GM12878 (cell line): Measurements from ENCODE around the gene NCAM2. TPM values are rescaled to one million over a fixed set of nuclear protein-coding genes. Genes with fewer than 3 reads are reported as not detected.

ENCODE experiments used
- ATAC-seq: fragments of 200-7000 bp; cut with Tn5 transposase; 3 replicates; pipeline ENCODE4 v1.9.1; 2020; ENCODE audit warnings: mild to moderate bottlenecking, moderate library complexity
- BruUV-seq: library from RNA; stranded (reverse); fragments of 400-500 nt; replicated peaks from 2 replicates; lab custom pipeline; 2021; lab: Mats Ljungman, UMichigan
- CTCF ChIA-PET: fragments of 300-600 bp; sonication (Branson Sonifier 250); formaldehyde crosslinking; extraction: SDS; loops from one replicate; lab custom pipeline; 2021; ENCODE audit warnings: inconsistent platforms; lab: Yijun Ruan, JAX
- POLR2A ChIA-PET: fragments of 350-600 bp; formaldehyde crosslinking; extraction: SDS; loops from one replicate; lab custom pipeline; 2021; ENCODE audit warnings: inconsistent platforms; lab: Charles Lee
- RAD21 ChIA-PET: fragments of 300-600 bp; sonication (Branson Sonifier 250); formaldehyde crosslinking; loops from one replicate; lab custom pipeline; 2023; ENCODE audit warnings: antibody characterized with exemption; ENCODE audit not compliant: unreplicated experiment; lab: Charles Lee
- SMC1A ChIA-PET: fragments of 300-600 bp; sonication (Branson Sonifier 250); formaldehyde crosslinking; loops from one replicate; lab custom pipeline; 2023; ENCODE audit not compliant: unreplicated experiment, uncharacterized antibody; lab: Charles Lee
- DNase-seq: peaks from one replicate; pipeline ENCODE4 v3.0.0-alpha.2; 2011; ENCODE audit warnings: low read depth, low spot score
- FAIRE-seq: peaks from 3 replicates; lab custom pipeline; 2011; peaks lifted over from hg19 to GRCh38; lab: Jason Lieb, UNC
- H2AFZ ChIP-seq: 2 replicates; pipeline ENCODE4 v1.6.0; 2011; ENCODE audit warnings: low read depth, low read length, control low read depth; ENCODE audit not compliant: control insufficient read depth
- H3K27ac ChIP-seq: 2 replicates; pipeline ENCODE4 v1.5.1; 2011; ENCODE audit warnings: control low read depth; ENCODE audit not compliant: control insufficient read depth, insufficient read depth
- H3K27me3 ChIP-seq, 2 experiments: replicated peaks in 1 of 2; 2 replicates each; pipeline versions ENCODE4 v1.6.0 to v1.6.1; 2011; ENCODE audit warnings: low read length in 1 of 2; ENCODE audit not compliant: control insufficient read depth in 2 of 2, insufficient read depth in 2 of 2
- H3K36me3 ChIP-seq, 2 experiments: 2 replicates each; pipeline ENCODE4 v1.5.1; 2011; ENCODE audit warnings: low read length in 1 of 2; ENCODE audit not compliant: control insufficient read depth in 2 of 2, insufficient read depth in 2 of 2
- H3K4me1 ChIP-seq: 2 replicates; pipeline ENCODE4 v1.6.1; 2011; ENCODE audit warnings: mild to moderate bottlenecking, low read length, moderate library complexity, mixed read lengths; ENCODE audit not compliant: control insufficient read depth, insufficient read depth
- H3K4me2 ChIP-seq: 2 replicates; pipeline ENCODE4 v1.6.0; 2011; ENCODE audit warnings: control low read depth; ENCODE audit not compliant: control insufficient read depth, insufficient read depth
- H3K4me3 ChIP-seq: fragments of 200-600 bp; sonication (generic); 2 replicates; pipeline ENCODE4 v1.5.1; 2016
- H3K79me2 ChIP-seq: 2 replicates; pipeline ENCODE4 v1.6.0; 2011; ENCODE audit warnings: low read length; ENCODE audit not compliant: control insufficient read depth, insufficient read depth
- H3K9ac ChIP-seq: 2 replicates; pipeline ENCODE4 v1.8.0; 2011; ENCODE audit warnings: low read length, control low read depth, mixed read lengths; ENCODE audit not compliant: control insufficient read depth, insufficient read depth
- H3K9me3 ChIP-seq: replicated peaks from 3 replicates; pipeline ENCODE4 v1.5.1; 2011; ENCODE audit warnings: mild to moderate bottlenecking, low read length; ENCODE audit not compliant: control insufficient read depth, insufficient read depth
- H4K20me1 ChIP-seq: 2 replicates; pipeline ENCODE4 v1.6.0; 2011; ENCODE audit not compliant: control insufficient read depth, insufficient read depth
- NRF1 ChIP-seq: conservative IDR thresholded peaks from 2 replicates; pipeline ENCODE4 v1.6.1; 2011; ENCODE audit warnings: mild to moderate bottlenecking, low read depth, low read length, improper control_type of control experiment
- POLR2AphosphoS5 ChIP-seq: IDR thresholded peaks from 2 replicates; pipeline ENCODE4 v1.6.1; 2011; ENCODE audit warnings: mild to moderate bottlenecking, low read length, inconsistent platforms
- SUPT20H ChIP-seq: IDR thresholded peaks from 2 replicates; pipeline ENCODE4 v1.6.1; 2011; ENCODE audit warnings: low read depth, mild to moderate bottlenecking, low read length, moderate library complexity, borderline replicate concordance; ENCODE audit not compliant: control insufficient read depth
- WGBS: methylation state at CpG from one replicate; pipeline ENCODE4 v1.1.6; 2016; ENCODE audit warnings: low lambda C conversion rate; ENCODE audit not compliant: insufficient replicate concordance, insufficient coverage; ENCODE audit errors: missing lambda C conversion rate; 5-methylcytosine and 5-hydroxymethylcytosine counted together
- in situ Hi-C: fragments of 300-500 bp; cut with MboI; formaldehyde crosslinking; loops from 9 replicates; pipeline ENCODE4 v1.14.3; 2018; ENCODE audit warnings: mixed read lengths
- intact Hi-C: fragments of 100-400 bp; cut with micrococcal nuclease; formaldehyde crosslinking; loops from one replicate; pipeline ENCODE4 v1.14.2; 2022; ENCODE audit not compliant: unreplicated experiment
- polyA plus RNA-seq, 11 experiments: library from polyadenylated mRNA; depleted of rRNA in 4 of 11; unstranded in 6 of 11; stranded (reverse) in 5 of 11; fragments of >200 nt; fragmentation: Nextera tagmentation in 4 of 11; fragmentation: Illumina TruSeq in 1 of 11; extraction: Ambion mirVana in 4 of 11; extraction: Trizol in 1 of 11; gene quantifications; 1 replicate in 1 of 11; 2 replicates in 10 of 11; pipeline versions ENCODE4 v1.2.1 to v1.2.3, GENCODE V29; 2011 to 2016; ENCODE audit warnings: inconsistent platforms in 2 of 11, missing spikeins in 2 of 11, low read depth in 1 of 11
- total RNA-seq, 4 experiments: library from RNA; depleted of rRNA in 3 of 4; stranded (reverse); fragments of >200 nt in 3 of 4; fragmentation: Illumina TruSeq in 1 of 4; extraction: Trizol in 1 of 4; gene quantifications; 2 replicates each; pipeline versions ENCODE4 v1.2.1 to v1.2.3, GENCODE V29; 2013 to 2021
- TF ChIP-seq, protein P1 (sequence below): IDR thresholded peaks from 2 replicates; pipeline ENCODE4 v1.6.1; 2012; ENCODE audit warnings: mild to moderate bottlenecking, low read depth, low read length
- TF ChIP-seq, protein P2 (sequence below): fragments of 450-650 bp; formaldehyde crosslinking; IDR thresholded peaks from 2 replicates; pipeline ENCODE4 v1.4.0; 2020; ENCODE audit warnings: mild to moderate bottlenecking, moderate library complexity

NCAM2 gene
- total and polyA plus RNA-seq, 10 of the 15 experiments (the other 5 are each of a cell fraction or from before 2014, with no cell fraction given): 0.23 to 0.27 TPM; not detected in 8

DNA sequence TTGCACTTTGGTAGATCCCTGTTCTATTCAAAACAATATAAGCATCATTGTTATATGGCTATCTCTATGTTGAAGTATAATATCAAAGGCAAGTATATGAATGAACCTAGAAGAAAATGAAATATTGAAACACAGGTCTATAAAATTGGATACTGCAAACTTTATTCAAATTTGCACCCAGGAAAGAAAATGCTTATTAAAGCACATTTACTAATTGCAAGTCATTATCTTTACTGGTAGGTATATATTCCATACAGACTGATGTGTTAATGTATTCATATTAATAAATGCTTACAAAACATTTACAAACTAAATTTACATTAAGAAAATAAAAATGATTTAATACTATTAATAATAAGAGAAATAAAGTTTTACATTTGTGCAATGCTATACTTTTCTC, 469.8 kb downstream of the NCAM2 start (continued):
- TF ChIP-seq, protein P1, sequence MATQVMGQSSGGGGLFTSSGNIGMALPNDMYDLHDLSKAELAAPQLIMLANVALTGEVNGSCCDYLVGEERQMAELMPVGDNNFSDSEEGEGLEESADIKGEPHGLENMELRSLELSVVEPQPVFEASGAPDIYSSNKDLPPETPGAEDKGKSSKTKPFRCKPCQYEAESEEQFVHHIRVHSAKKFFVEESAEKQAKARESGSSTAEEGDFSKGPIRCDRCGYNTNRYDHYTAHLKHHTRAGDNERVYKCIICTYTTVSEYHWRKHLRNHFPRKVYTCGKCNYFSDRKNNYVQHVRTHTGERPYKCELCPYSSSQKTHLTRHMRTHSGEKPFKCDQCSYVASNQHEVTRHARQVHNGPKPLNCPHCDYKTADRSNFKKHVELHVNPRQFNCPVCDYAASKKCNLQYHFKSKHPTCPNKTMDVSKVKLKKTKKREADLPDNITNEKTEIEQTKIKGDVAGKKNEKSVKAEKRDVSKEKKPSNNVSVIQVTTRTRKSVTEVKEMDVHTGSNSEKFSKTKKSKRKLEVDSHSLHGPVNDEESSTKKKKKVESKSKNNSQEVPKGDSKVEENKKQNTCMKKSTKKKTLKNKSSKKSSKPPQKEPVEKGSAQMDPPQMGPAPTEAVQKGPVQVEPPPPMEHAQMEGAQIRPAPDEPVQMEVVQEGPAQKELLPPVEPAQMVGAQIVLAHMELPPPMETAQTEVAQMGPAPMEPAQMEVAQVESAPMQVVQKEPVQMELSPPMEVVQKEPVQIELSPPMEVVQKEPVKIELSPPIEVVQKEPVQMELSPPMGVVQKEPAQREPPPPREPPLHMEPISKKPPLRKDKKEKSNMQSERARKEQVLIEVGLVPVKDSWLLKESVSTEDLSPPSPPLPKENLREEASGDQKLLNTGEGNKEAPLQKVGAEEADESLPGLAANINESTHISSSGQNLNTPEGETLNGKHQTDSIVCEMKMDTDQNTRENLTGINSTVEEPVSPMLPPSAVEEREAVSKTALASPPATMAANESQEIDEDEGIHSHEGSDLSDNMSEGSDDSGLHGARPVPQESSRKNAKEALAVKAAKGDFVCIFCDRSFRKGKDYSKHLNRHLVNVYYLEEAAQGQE: no peak
- TF ChIP-seq NRF1: no peak
- no peak for TF ChIP-seq POLR2AphosphoS5
- TF ChIP-seq, all 136 proteins: peak for 0

DNA sequence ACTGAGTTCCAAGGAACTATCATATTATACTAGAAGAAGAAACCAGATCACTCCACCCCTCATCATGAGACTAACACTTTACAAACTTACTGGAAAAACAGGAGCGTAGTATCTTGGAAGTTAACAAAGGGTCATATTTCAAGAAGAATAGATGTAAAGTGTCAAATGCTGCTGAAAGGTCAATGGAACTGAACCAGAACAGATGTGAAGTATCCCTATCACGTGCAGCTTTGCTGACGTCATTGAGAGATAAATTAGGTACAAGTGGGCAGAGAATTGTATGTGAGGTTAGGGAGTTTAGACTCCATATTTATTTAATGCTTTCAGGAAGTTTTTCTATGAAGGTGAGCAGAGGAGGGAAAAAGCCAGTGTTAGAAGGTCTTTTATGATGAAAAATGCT, 483.0 kb downstream of the NCAM2 start:
- Histone ChIP-seq H3K36me3 (no peaks in the 10 kb centered on the region), H3K4me2 (no peak overlapping the region), H2AFZ (no peak overlapping the region), H3K27ac (no peak overlapping the region)
- ATAC-seq: no peak
- TF ChIP-seq, protein P2, sequence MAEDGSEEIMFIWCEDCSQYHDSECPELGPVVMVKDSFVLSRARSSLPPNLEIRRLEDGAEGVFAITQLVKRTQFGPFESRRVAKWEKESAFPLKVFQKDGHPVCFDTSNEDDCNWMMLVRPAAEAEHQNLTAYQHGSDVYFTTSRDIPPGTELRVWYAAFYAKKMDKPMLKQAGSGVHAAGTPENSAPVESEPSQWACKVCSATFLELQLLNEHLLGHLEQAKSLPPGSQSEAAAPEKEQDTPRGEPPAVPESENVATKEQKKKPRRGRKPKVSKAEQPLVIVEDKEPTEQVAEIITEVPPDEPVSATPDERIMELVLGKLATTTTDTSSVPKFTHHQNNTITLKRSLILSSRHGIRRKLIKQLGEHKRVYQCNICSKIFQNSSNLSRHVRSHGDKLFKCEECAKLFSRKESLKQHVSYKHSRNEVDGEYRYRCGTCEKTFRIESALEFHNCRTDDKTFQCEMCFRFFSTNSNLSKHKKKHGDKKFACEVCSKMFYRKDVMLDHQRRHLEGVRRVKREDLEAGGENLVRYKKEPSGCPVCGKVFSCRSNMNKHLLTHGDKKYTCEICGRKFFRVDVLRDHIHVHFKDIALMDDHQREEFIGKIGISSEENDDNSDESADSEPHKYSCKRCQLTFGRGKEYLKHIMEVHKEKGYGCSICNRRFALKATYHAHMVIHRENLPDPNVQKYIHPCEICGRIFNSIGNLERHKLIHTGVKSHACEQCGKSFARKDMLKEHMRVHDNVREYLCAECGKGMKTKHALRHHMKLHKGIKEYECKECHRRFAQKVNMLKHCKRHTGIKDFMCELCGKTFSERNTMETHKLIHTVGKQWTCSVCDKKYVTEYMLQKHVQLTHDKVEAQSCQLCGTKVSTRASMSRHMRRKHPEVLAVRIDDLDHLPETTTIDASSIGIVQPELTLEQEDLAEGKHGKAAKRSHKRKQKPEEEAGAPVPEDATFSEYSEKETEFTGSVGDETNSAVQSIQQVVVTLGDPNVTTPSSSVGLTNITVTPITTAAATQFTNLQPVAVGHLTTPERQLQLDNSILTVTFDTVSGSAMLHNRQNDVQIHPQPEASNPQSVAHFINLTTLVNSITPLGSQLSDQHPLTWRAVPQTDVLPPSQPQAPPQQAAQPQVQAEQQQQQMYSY (CRISPR knock-in tag): no peak
- TF ChIP-seq SUPT20H: no peak
- TF ChIP-seq, all 136 proteins: peak for 0
- Histone ChIP-seq H4K20me1 (no peaks in the 10 kb centered on the region), H3K9ac (no peak overlapping the region), H3K27me3 (no peaks in the 10 kb centered on the region), H3K9me3 (no peaks in the 10 kb centered on the region), H3K79me2 (no peaks in the 10 kb centered on the region), H3K4me3 (no peak overlapping the region), H3K4me1 (no peaks in the 10 kb centered on the region)
- POLR2A ChIA-PET: no interaction called here
- SMC1A ChIA-PET: no interaction called here
- in situ Hi-C loops: no loop called here
- CTCF ChIA-PET: no interaction called here
- WGBS: 31% methylated on average over 3 of the region's 3 CpGs
- FAIRE-seq (no peak), DNase-seq (no peak)
- RAD21 ChIA-PET: no interaction called here
- BruUV-seq: no TSS peak
- intact Hi-C loops: no loop called here
